PC-3 (cell line): ENCODE measurements around the gene DOCK8. TPM values are rescaled to one million over a fixed set of nuclear protein-coding genes. Genes with fewer than 3 reads are reported as not detected.
"Not testable (repeated sequence)": the region's sequence is repeated elsewhere in the genome, so short reads cannot be mapped to it uniquely, and the experiment has no call there.

Source experiments
- ATAC-seq: fragments of 200-7000 bp; cut with Tn5 transposase; 2 replicates; pipeline ENCODE4 v1.9.1; 2020; ENCODE audit warnings: mild to moderate bottlenecking, moderate library complexity
- BruUV-seq: library from RNA; stranded (reverse); fragments of 400-500 nt; replicated peaks from 2 replicates; lab custom pipeline; 2021; lab: Mats Ljungman, UMichigan
- CTCF ChIA-PET: fragments of 300-600 bp; sonication (Branson Sonifier 250); formaldehyde crosslinking; loops from one replicate; lab custom pipeline; 2022; ENCODE audit warnings: antibody characterized with exemption; lab: Charles Lee
- POLR2A ChIA-PET: fragments of 300-600 bp; sonication (Branson Sonifier 250); formaldehyde crosslinking; loops from one replicate; lab custom pipeline; 2022; ENCODE audit warnings: antibody characterized with exemption; ENCODE audit not compliant: unreplicated experiment; lab: Charles Lee
- DNase-seq: peaks from one replicate; pipeline ENCODE4 v3.0.0-alpha.2; 2015
- H2AFZ ChIP-seq: fragments of 300-600 bp; sonication (generic); 2 replicates; pipeline ENCODE4 v1.6.0; 2016; ENCODE audit warnings: antibody characterized with exemption, low read length
- H3F3A ChIP-seq: fragments of 300-600 bp; sonication (generic); one replicate; pipeline ENCODE4 v1.6.0; 2017; ENCODE audit warnings: antibody characterized with exemption, low read length, control low read depth, mild to moderate bottlenecking; ENCODE audit not compliant: unreplicated experiment
- H3K27ac ChIP-seq: fragments of 300-600 bp; sonication (generic); 2 replicates; pipeline ENCODE4 v1.5.1; 2016; ENCODE audit warnings: mild to moderate bottlenecking, low read length
- H3K27me3 ChIP-seq: fragments of 300-600 bp; sonication (generic); 2 replicates; pipeline ENCODE4 v1.6.1; 2016; ENCODE audit warnings: low read length, mixed read lengths
- H3K36me3 ChIP-seq: fragments of 300-600 bp; sonication (generic); 2 replicates; pipeline ENCODE4 v1.6.1; 2016; ENCODE audit warnings: low read depth, mixed run types, low read length, mixed read lengths
- H3K4me1 ChIP-seq: fragments of 300-600 bp; sonication (generic); 2 replicates; pipeline ENCODE4 v1.5.1; 2016; ENCODE audit warnings: low read length; ENCODE audit not compliant: insufficient read depth
- H3K4me2 ChIP-seq: fragments of 300-600 bp; sonication (generic); 2 replicates; pipeline ENCODE4 v1.6.0; 2016; ENCODE audit warnings: low read length
- H3K4me3 ChIP-seq: fragments of 300-600 bp; sonication (generic); 2 replicates; pipeline ENCODE4 v1.5.1; 2016; ENCODE audit warnings: mild to moderate bottlenecking, low read length, mixed read lengths
- H3K79me2 ChIP-seq: fragments of 300-600 bp; sonication (generic); 2 replicates; pipeline ENCODE4 v1.6.1; 2017; ENCODE audit warnings: low read length, mixed read lengths
- H3K9ac ChIP-seq: fragments of 300-600 bp; sonication (generic); 2 replicates; pipeline ENCODE4 v1.6.0; 2016; ENCODE audit warnings: mild to moderate bottlenecking, low read length
- H3K9me2 ChIP-seq: fragments of 300-600 bp; sonication (generic); replicated peaks from 2 replicates; pipeline ENCODE4 v1.6.1; 2016; ENCODE audit warnings: mixed run types, low read length, mixed read lengths
- H3K9me3 ChIP-seq: fragments of 300-600 bp; sonication (generic); 2 replicates; pipeline ENCODE4 v1.6.1; 2016; ENCODE audit warnings: low read length, mixed read lengths
- H4K20me1 ChIP-seq: fragments of 300-600 bp; sonication (generic); 2 replicates; pipeline ENCODE4 v1.6.1; 2016; ENCODE audit warnings: low read length, mixed read lengths
- EZH2 ChIP-seq: fragments of 300-600 bp; sonication (generic); IDR thresholded peaks from one replicate; pipeline ENCODE4 v1.6.1; 2017; ENCODE audit warnings: antibody characterized with exemption, mild to moderate bottlenecking, low read length; ENCODE audit not compliant: unreplicated experiment
- EZH2phosphoT487 ChIP-seq: fragments of 300-600 bp; sonication (generic); IDR thresholded peaks from 2 replicates; pipeline ENCODE4 v1.6.1; 2018; ENCODE audit warnings: mild to moderate bottlenecking, antibody characterized with exemption, low read length, borderline replicate concordance
- intact Hi-C: fragments of 100-400 bp; cut with micrococcal nuclease; formaldehyde crosslinking; loops from 2 replicates; pipeline ENCODE4 v1.9.0; 2023
- total RNA-seq: library from RNA; depleted of rRNA; stranded (reverse); fragments of >200 nt; gene quantifications from 2 replicates; pipeline ENCODE4 v1.2.3, GENCODE V29; 2014
- TF ChIP-seq, protein P1 (sequence below): fragments of 300-600 bp; sonication (generic); conservative IDR thresholded peaks from 2 replicates; pipeline ENCODE4 v1.5.1; 2017; ENCODE audit warnings: antibody characterized with exemption, low read depth, mild to moderate bottlenecking, low read length

The DOCK8 gene
- total RNA-seq, 1 experiment from 2014 or later, result 1.9 TPM

DNA sequence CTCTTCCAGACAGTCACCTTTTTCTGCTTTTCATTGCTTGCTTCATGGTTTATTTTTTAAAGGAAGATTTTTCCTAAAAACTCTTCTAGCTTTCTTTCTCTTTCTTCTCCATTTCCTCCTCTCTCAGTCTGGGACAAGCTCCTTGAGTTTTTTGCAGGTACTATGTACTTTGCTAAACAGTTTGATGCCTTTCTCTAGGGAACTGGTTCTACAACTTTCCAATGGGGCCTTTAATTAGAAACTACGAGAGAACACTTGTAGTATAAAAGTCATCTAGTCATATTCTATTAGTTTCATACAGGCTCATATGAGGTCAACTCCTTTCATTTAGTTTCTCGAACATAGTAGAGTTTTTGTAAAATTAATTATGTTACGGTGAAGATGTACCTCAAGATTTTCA is 189.6 kb downstream of the DOCK8 start:
- intact Hi-C loops, result no loop called here
- H3K4me2 ChIP-seq, result no peak overlapping the region
- ATAC-seq (no peak), DNase-seq (peak; percentile 25)
- no peaks in the 10 kb centered on the region for H3K9me2 ChIP-seq
- H3K4me1 ChIP-seq, result no peaks in the 10 kb centered on the region
- no peak overlapping the region for H3K27ac ChIP-seq
- no peaks in the 10 kb centered on the region for H3K79me2 ChIP-seq
- H3K27me3 ChIP-seq, result no peaks in the 10 kb centered on the region
- no peak overlapping the region for H3K4me3 ChIP-seq
- ChIA-PET POLR2A (no interaction called here), CTCF (interaction anchor here (0.6 kb wide), 1 partner anchor 52 kb away, joined by 3 read pairs; no protein-coding TSS in a partner anchor)
- no peaks in the 10 kb centered on the region for H3F3A ChIP-seq
- no peak overlapping the region for H3K9ac ChIP-seq
- H3K36me3 ChIP-seq, result no peaks in the 10 kb centered on the region
- BruUV-seq, result no TSS peak
- H3K9me3 ChIP-seq, result no peaks in the 10 kb centered on the region
- H4K20me1 ChIP-seq, result no peaks in the 10 kb centered on the region
- TF ChIP-seq EZH2 (no peak), EZH2phosphoT487 (no peak)
- TF ChIP-seq, protein P1, sequence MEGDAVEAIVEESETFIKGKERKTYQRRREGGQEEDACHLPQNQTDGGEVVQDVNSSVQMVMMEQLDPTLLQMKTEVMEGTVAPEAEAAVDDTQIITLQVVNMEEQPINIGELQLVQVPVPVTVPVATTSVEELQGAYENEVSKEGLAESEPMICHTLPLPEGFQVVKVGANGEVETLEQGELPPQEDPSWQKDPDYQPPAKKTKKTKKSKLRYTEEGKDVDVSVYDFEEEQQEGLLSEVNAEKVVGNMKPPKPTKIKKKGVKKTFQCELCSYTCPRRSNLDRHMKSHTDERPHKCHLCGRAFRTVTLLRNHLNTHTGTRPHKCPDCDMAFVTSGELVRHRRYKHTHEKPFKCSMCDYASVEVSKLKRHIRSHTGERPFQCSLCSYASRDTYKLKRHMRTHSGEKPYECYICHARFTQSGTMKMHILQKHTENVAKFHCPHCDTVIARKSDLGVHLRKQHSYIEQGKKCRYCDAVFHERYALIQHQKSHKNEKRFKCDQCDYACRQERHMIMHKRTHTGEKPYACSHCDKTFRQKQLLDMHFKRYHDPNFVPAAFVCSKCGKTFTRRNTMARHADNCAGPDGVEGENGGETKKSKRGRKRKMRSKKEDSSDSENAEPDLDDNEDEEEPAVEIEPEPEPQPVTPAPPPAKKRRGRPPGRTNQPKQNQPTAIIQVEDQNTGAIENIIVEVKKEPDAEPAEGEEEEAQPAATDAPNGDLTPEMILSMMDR, result no peak
- no peak overlapping the region for H2AFZ ChIP-seq

DNA sequence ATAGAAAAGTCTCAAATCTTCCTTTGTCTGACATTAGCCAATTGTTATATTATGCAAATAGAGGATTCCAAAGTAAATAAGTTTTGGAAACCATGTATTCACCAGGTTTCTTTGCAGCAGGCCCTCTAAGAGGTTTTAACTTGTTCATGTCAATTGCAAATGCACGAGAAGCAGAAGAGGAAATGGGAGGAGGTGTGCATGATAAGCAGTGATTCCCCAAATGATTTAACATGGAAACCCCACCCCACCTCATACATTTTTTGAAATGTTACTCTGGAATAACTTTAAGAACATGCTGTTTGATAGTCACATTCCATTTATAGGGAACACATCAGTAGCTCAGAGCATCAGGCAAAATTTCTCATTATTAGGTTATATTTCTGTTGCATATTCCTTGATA is 190.7 kb downstream of the DOCK8 start:
- no peak overlapping the region for H3K9ac ChIP-seq
- no peak for ATAC-seq
- no TSS peak for BruUV-seq
- H3K4me1 ChIP-seq, result no peaks in the 10 kb centered on the region
- H3K4me2 ChIP-seq, result no peak overlapping the region
- CTCF ChIA-PET, result no interaction called here
- H2AFZ ChIP-seq, result no peak overlapping the region
- H4K20me1 ChIP-seq, result no peaks in the 10 kb centered on the region
- H3K27me3 ChIP-seq, result no peaks in the 10 kb centered on the region
- intact Hi-C loops, result no loop called here
- no peaks in the 10 kb centered on the region for H3F3A ChIP-seq
- H3K27ac ChIP-seq, result no peak overlapping the region
- H3K79me2 ChIP-seq, result no peaks in the 10 kb centered on the region
- H3K9me3 ChIP-seq, result no peaks in the 10 kb centered on the region
- H3K4me3 ChIP-seq, result no peak overlapping the region
- POLR2A ChIA-PET, result no interaction called here
- H3K36me3 ChIP-seq, result no peaks in the 10 kb centered on the region
- DNase-seq, result no peak
- TF ChIP-seq EZH2 (no peak), EZH2phosphoT487 (no peak)
- TF ChIP-seq, protein P1, result no peak
- H3K9me2 ChIP-seq, result no peaks in the 10 kb centered on the region

DNA sequence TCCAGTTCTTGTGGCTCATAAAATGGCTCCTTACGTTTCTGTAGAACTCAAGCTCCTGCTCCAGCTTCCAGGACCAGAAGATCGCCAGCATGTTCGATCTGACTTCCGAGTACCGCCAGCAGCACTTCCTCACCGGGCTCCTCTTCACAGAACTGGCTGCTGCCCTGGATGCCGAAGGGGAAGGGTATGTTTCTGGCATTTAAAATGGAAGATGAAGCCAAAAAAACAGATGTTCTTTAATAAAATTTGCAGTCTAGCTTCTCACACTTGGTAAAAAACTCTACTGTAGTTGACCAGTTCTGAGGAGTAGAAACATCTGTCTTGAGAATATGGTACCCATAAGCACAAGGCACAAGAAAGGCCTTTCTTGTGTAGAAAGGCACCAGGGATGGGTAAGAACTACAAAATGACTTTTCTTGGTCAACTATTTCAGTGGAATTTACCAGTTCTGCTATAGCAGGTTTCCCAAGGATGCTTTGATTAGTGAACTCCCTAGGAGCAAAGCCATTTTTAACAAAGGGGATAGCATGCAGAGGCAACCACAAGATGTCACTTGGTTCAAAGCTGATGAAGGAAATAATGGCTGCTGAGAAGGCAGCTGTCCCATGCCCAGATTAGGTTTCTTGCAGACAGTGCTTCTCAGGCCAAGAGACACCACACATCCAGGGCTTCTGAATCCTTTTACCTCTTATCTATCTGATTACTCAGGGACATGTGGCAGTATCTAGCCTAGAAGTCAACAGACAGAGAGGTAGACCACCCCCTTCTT is 192.4 kb downstream of the DOCK8 start:
- H3K79me2 ChIP-seq, result no peaks in the 10 kb centered on the region
- H3K27ac ChIP-seq, result no peak overlapping the region
- H3K9me3 ChIP-seq, result no peaks in the 10 kb centered on the region
- H2AFZ ChIP-seq, result no peak overlapping the region
- no peak for DNase-seq
- H3K4me1 ChIP-seq, result no peaks in the 10 kb centered on the region
- H3F3A ChIP-seq, result no peaks in the 10 kb centered on the region
- no TSS peak for BruUV-seq
- ChIA-PET CTCF (no interaction called here), POLR2A (no interaction called here)
- H4K20me1 ChIP-seq, result no peaks in the 10 kb centered on the region
- no peak overlapping the region for H3K4me3 ChIP-seq
- intact Hi-C loops, result no loop called here
- no peaks in the 10 kb centered on the region for H3K36me3 ChIP-seq
- H3K9ac ChIP-seq, result no peak overlapping the region
- H3K27me3 ChIP-seq, result no peaks in the 10 kb centered on the region
- TF ChIP-seq, protein P1, result no peak; the same call in 1 of the 2 replicates
- TF ChIP-seq EZH2phosphoT487 (no peak), EZH2 (no peak)
- ATAC-seq, result no peak
- H3K4me2 ChIP-seq, result no peak overlapping the region
- H3K9me2 ChIP-seq, result no peaks in the 10 kb centered on the region

DNA sequence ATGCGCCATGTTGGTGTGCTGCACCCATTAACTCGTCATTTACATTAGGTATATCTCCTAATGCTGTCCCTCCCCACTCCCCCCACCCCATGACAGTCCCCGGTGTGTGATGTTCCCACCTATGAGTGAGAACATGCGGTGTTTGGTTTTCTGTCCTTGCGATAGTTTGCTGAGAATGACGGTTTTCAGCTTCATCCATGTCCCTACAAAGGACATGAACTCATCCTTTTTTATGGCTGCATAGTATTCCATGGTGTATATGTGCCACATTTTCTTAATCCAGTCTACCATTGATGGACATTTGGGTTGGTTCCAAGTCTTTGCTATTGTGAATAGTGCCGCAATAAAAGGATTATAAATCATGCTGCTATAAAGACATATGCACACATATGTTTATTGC is 195.0 kb downstream of the DOCK8 start:
- H4K20me1 ChIP-seq, H3K4me3 ChIP-seq, H3K79me2 ChIP-seq, ATAC-seq, H3K36me3 ChIP-seq, H3F3A ChIP-seq, DNase-seq, POLR2A ChIA-PET, H3K27ac ChIP-seq, CTCF ChIA-PET, H3K9me3 ChIP-seq, BruUV-seq, intact Hi-C loops, H3K9ac ChIP-seq, H2AFZ ChIP-seq, H3K9me2 ChIP-seq, H3K4me2 ChIP-seq, H3K27me3 ChIP-seq, H3K4me1 ChIP-seq: not testable (repeated sequence)
